ENCODE measurements around the gene CD207.

GRCh38 chr2:70831861-70832260 lies 3.8 kb downstream of the CD207 start:
- TF ChIP-seq CTCF (IDR thresholded peaks at IDR 0.05; ENCODE audit: low read depth, low read length, missing input control) (no peak), GABPA (IDR thresholded peaks at IDR 0.05 in 1 of 2, conservative IDR thresholded peaks at IDR 0.05 in 1 of 2) (no peak), ZBTB33 (IDR thresholded peaks at IDR 0.05) (no peak), YY1 (IDR thresholded peaks at IDR 0.05) (no peak), REST (IDR thresholded peaks at IDR 0.05) (no peak), RAD21 (IDR thresholded peaks at IDR 0.05) (no peak), FOXA1 (IDR thresholded peaks at IDR 0.05) (no peak), MAX (IDR thresholded peaks at IDR 0.05) (no peak), SP1 (IDR thresholded peaks at IDR 0.05) (no peak), ATF3 (IDR thresholded peaks at IDR 0.05) (no peak)

Measured in liver (tissue), 3 donors.